Stimulated activated CD4-positive, alpha-beta T cell treated with anti-CD3 and anti-CD28 coated beads, TNF-alpha, amount 100 ng/mL, for 24 hours (primary cell): ENCODE data around the gene CFAP57.
"Not testable (repeated sequence)": the region's sequence is repeated elsewhere in the genome, so short reads cannot be mapped to it uniquely, and the experiment has no call there.

Experiments
- DNase-seq, 3 experiments: peaks; one replicate each; pipeline ENCODE4 v3.0.0-alpha.2; 2020; ENCODE audit warnings: low read depth in 3 of 3

Gene CFAP57

GRCh38 chr1:43172527-43172972 is 420 bp downstream of the CFAP57 start:
- peak; percentile 77 to 84 (median 78) for DNase-seq

- DNase-seq: no peak
These were observed 2.7 kb downstream of the CFAP57 start for GRCh38 chr1:43174873-43175272.

- DNase-seq: no peak
These were observed 5.6 kb downstream of the CFAP57 start for GRCh38 chr1:43177691-43178090.

- no peak for DNase-seq
These were observed 12.3 kb downstream of the CFAP57 start for GRCh38 chr1:43184388-43184787.

- DNase-seq: no peak
These were observed 12.9 kb downstream of the CFAP57 start for GRCh38 chr1:43184995-43185394.

GRCh38 chr1:43188106-43188505 is 16.0 kb downstream of the CFAP57 start:
- DNase-seq: no peak

- no peak for DNase-seq
These were observed 22.4 kb downstream of the CFAP57 start for GRCh38 chr1:43194509-43194908.

GRCh38 chr1:43197343-43198127 is 25.4 kb downstream of the CFAP57 start:
- no peak for DNase-seq

- no peak for DNase-seq
These were observed 27.1 kb downstream of the CFAP57 start for GRCh38 chr1:43199093-43199726.

GRCh38 chr1:43203859-43204258 is 31.7 kb downstream of the CFAP57 start:
- DNase-seq: no peak

GRCh38 chr1:43204394-43204793 is 32.3 kb downstream of the CFAP57 start:
- DNase-seq: no peak

GRCh38 chr1:43205671-43206070 is 33.5 kb downstream of the CFAP57 start:
- DNase-seq: no peak

- no peak for DNase-seq
These were observed 34.6 kb downstream of the CFAP57 start for GRCh38 chr1:43206600-43207228.

GRCh38 chr1:43207229-43207853 is 35.2 kb downstream of the CFAP57 start:
- DNase-seq: no peak

- not testable (repeated sequence) for DNase-seq
These were observed 36.1 kb downstream of the CFAP57 start for GRCh38 chr1:43208277-43208676.

- no peak for DNase-seq
These were observed 42.6 kb downstream of the CFAP57 start for GRCh38 chr1:43214501-43215444.

GRCh38 chr1:43217747-43218146 is 45.6 kb downstream of the CFAP57 start:
- no peak for DNase-seq

- no peak for DNase-seq
These were observed 49.0 kb downstream of the CFAP57 start for GRCh38 chr1:43220905-43221778.

GRCh38 chr1:43221797-43222196 is 49.7 kb downstream of the CFAP57 start:
- no peak for DNase-seq

GRCh38 chr1:43222879-43223278 is 50.7 kb downstream of the CFAP57 start:
- no peak for DNase-seq
